B cell (primary cell): ENCODE results near the gene IGFBP3. TPM values are rescaled to one million over a fixed set of nuclear protein-coding genes. Genes with fewer than 3 reads are reported as not detected.

Experiments used
- ATAC-seq: fragments of 200-7000 bp; cut with Tn5 transposase; one replicate; pipeline ENCODE4 v1.10.0; 2021; ENCODE audit warnings: low read depth, mild to moderate bottlenecking, moderate number of reproducible peaks, moderate library complexity
- CTCF ChIA-PET: fragments of 350-600 bp; sonication (Branson Sonifier 250); formaldehyde crosslinking; loops from one replicate; lab custom pipeline; 2021; ENCODE audit warnings: antibody characterized with exemption, inconsistent platforms; lab: Charles Lee
- POLR2A ChIA-PET: fragments of 350-600 bp; sonication (Branson Sonifier 250); formaldehyde crosslinking; loops from one replicate; lab custom pipeline; 2021; ENCODE audit warnings: antibody characterized with exemption; lab: Charles Lee
- DNase-seq: peaks from one replicate; pipeline ENCODE4 v3.0.0; 2013
- H2AFZ ChIP-seq: 2 replicates; pipeline ENCODE4 v1.6.1; 2012; ENCODE audit warnings: mild to moderate bottlenecking, low read depth, low read length; ENCODE audit not compliant: insufficient read depth, poor library complexity, severe bottlenecking
- H3K27ac ChIP-seq, 2 donors: 1 replicate in 1 of 2; 2 replicates in 1 of 2; pipeline ENCODE4 v1.5.1; 2012 to 2013; ENCODE audit warnings: low read length in 2 of 2, mild to moderate bottlenecking in 2 of 2, moderate library complexity in 1 of 2
- H3K27me3 ChIP-seq, 4 experiments: fragments of 200-600 bp in 1 of 4; sonication (generic) in 1 of 4; replicated peaks in 1 of 4; 1 replicate in 2 of 4; 2 replicates in 2 of 4; pipeline versions ENCODE4 v1.6.1 to v1.7.0; 2013 to 2016; ENCODE audit warnings: low read length in 3 of 4, mild to moderate bottlenecking in 2 of 4, mixed read lengths in 1 of 4, moderate library complexity in 1 of 4; ENCODE audit not compliant: insufficient read depth in 4 of 4, control insufficient read depth in 3 of 4; ENCODE audit errors: control extremely low read depth in 1 of 4
- H3K36me3 ChIP-seq, 2 experiments: replicated peaks in 1 of 2; 1 replicate in 1 of 2; 2 replicates in 1 of 2; pipeline versions ENCODE4 v1.6.1 to v1.7.1; 2013; ENCODE audit warnings: low read length in 1 of 2; ENCODE audit not compliant: insufficient read depth in 2 of 2, control insufficient read depth in 1 of 2; ENCODE audit errors: control extremely low read depth in 1 of 2, extremely low read depth in 1 of 2
- H3K4me1 ChIP-seq, 2 donors: fragments of 200-600 bp in 1 of 2; sonication (generic) in 1 of 2; 1 replicate in 1 of 2; 2 replicates in 1 of 2; pipeline versions ENCODE4 v1.5.1 to v1.6.1; 2013 to 2017; ENCODE audit warnings: low read length in 2 of 2; ENCODE audit not compliant: control insufficient read depth in 2 of 2, insufficient read depth in 2 of 2
- H3K4me2 ChIP-seq: replicated peaks from 2 replicates; pipeline ENCODE3; 2012; ENCODE audit warnings: mild to moderate bottlenecking, low read depth, low read length; ENCODE audit not compliant: poor library complexity, severe bottlenecking
- H3K4me3 ChIP-seq, 5 experiments: fragments of 200-600 bp in 1 of 5; sonication (generic) in 1 of 5; 1 replicate in 3 of 5; 2 replicates in 2 of 5; pipeline versions ENCODE4 v1.5.1 to v1.7.0; 2011 to 2016; ENCODE audit warnings: low read length in 4 of 5, mild to moderate bottlenecking in 4 of 5, low read depth in 2 of 5, control low read depth in 1 of 5, moderate library complexity in 1 of 5; ENCODE audit not compliant: insufficient read depth in 1 of 5; ENCODE audit errors: control extremely low read depth in 1 of 5, extremely low read depth in 1 of 5
- H3K79me2 ChIP-seq: fragments of 200-600 bp; sonication (generic); one replicate; pipeline ENCODE4 v1.6.0; 2016; ENCODE audit warnings: low read length; ENCODE audit not compliant: control insufficient read depth, insufficient read depth
- H3K9ac ChIP-seq: fragments of 200-600 bp; sonication (generic); 2 replicates; pipeline ENCODE4 v1.6.1; 2017; ENCODE audit warnings: mild to moderate bottlenecking, low read length, moderate library complexity
- H3K9me3 ChIP-seq, 3 donors: one replicate each; pipeline versions ENCODE4 v1.6.1 to v1.7.1; 2013; ENCODE audit warnings: low read length in 2 of 3; ENCODE audit not compliant: control insufficient read depth in 2 of 3, insufficient read depth in 1 of 3; ENCODE audit errors: control extremely low read depth in 1 of 3
- H4K20me1 ChIP-seq: 2 replicates; pipeline ENCODE4 v1.6.0; 2012; ENCODE audit warnings: mild to moderate bottlenecking, low read length; ENCODE audit not compliant: insufficient read depth, control insufficient read depth, poor library complexity, severe bottlenecking
- H3K27ac Mint-ChIP-seq: one replicate; pipeline ENCODE4 v1.8.0; 2021; ENCODE audit warnings: mixed read lengths
- H3K27me3 Mint-ChIP-seq: one replicate; pipeline ENCODE4 v1.8.0; 2021; ENCODE audit warnings: mixed read lengths
- H3K4me1 Mint-ChIP-seq: one replicate; pipeline ENCODE4 v1.8.0; 2021; ENCODE audit warnings: mixed read lengths
- H3K4me3 Mint-ChIP-seq: one replicate; pipeline ENCODE4 v1.8.0; 2021; ENCODE audit warnings: mixed read lengths
- H3K9me3 Mint-ChIP-seq: one replicate; pipeline ENCODE4 v1.8.0; 2022; ENCODE audit warnings: mixed read lengths; ENCODE audit not compliant: insufficient read depth
- EZH2 ChIP-seq: IDR thresholded peaks from 2 replicates; pipeline ENCODE4 v1.6.1; 2012; ENCODE audit warnings: borderline replicate concordance, low read depth, mild to moderate bottlenecking, moderate library complexity, low read length; ENCODE audit not compliant: insufficient read depth, poor library complexity, severe bottlenecking
- WGBS: methylation state at CpG from one replicate; pipeline ENCODE4 v1.1.5; 2013; ENCODE audit warnings: missing lambda C conversion rate; ENCODE audit not compliant: insufficient coverage; 5-methylcytosine and 5-hydroxymethylcytosine counted together
- intact Hi-C: fragments of 100-400 bp; cut with micrococcal nuclease; formaldehyde crosslinking; loops from one replicate; pipeline ENCODE4 v1.10.0; 2022
- polyA plus RNA-seq: library from polyadenylated mRNA; depleted of rRNA; stranded (reverse); fragments of >200 nt; gene quantifications from 2 replicates; pipeline ENCODE4 v1.2.3, GENCODE V29; 2012
- total RNA-seq, 2 donors: library from RNA; stranded (reverse); fragments of 120-200 nt in 1 of 2; gene quantifications; 1 replicate in 1 of 2; 2 replicates in 1 of 2; pipeline versions ENCODE4 v1.2.3 to v1.2.4, GENCODE V29; 2013 to 2022
- TF ChIP-seq, protein P1 (sequence below): fragments of 200-600 bp; IDR thresholded peaks from one replicate; pipeline ENCODE4 v1.8.0; 2022; ENCODE audit warnings: antibody characterized with exemption, mild to moderate bottlenecking

Gene IGFBP3
- total and polyA plus RNA-seq, 2 donors (not counting 1 experiment from before 2014, with no cell fraction given) = not detected

DNA sequence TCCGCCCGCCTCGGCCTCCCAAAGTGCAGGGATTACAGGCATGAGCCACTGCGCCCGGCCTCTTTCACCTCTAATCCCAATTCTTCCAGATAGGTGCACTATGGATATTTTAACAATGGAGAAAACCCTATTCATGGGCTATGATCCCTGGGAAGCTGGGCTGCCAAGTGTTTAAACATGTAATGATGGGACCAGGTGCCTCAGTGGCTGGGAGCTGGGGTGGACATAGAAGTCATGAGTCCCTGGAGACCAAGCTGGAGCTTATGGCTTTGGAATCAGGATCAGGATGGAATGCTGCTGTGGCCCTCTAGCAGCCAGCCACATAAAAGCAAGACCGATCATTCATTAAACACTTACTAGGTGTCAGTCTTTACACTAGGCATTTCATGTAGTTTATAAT is 41.8 kb upstream of the IGFBP3 start:
- Mint-ChIP-seq H3K27me3 (peaks cover 18% of the 10 kb centered on the region), H3K4me1 (no peaks in the 10 kb centered on the region), H3K9me3 (no peaks in the 10 kb centered on the region), H3K27ac (no peak overlapping the region), H3K4me3 (no peak overlapping the region)
- CTCF ChIA-PET = no interaction called here
- Histone ChIP-seq H3K27ac (no peak overlapping the region), H3K79me2 (no peaks in the 10 kb centered on the region), H2AFZ (no peak overlapping the region), H3K4me1 (no peaks in the 10 kb centered on the region), H3K9me3 (no peaks in the 10 kb centered on the region), H4K20me1 (no peaks in the 10 kb centered on the region), H3K4me2 (no peak overlapping the region), H3K36me3 (no peaks in the 10 kb centered on the region), H3K9ac (no peak overlapping the region), H3K4me3 (no peak overlapping the region), H3K27me3 (no peaks in the 10 kb centered on the region)
- POLR2A ChIA-PET = no interaction called here
- intact Hi-C loops = no loop called here
- no CpG with 5 or more reads among the region's 6 CpGs for WGBS
- DNase-seq = no peak
- ATAC-seq = no peak
- no peak for TF ChIP-seq EZH2
- TF ChIP-seq, protein P1, sequence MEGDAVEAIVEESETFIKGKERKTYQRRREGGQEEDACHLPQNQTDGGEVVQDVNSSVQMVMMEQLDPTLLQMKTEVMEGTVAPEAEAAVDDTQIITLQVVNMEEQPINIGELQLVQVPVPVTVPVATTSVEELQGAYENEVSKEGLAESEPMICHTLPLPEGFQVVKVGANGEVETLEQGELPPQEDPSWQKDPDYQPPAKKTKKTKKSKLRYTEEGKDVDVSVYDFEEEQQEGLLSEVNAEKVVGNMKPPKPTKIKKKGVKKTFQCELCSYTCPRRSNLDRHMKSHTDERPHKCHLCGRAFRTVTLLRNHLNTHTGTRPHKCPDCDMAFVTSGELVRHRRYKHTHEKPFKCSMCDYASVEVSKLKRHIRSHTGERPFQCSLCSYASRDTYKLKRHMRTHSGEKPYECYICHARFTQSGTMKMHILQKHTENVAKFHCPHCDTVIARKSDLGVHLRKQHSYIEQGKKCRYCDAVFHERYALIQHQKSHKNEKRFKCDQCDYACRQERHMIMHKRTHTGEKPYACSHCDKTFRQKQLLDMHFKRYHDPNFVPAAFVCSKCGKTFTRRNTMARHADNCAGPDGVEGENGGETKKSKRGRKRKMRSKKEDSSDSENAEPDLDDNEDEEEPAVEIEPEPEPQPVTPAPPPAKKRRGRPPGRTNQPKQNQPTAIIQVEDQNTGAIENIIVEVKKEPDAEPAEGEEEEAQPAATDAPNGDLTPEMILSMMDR = no peak

DNA sequence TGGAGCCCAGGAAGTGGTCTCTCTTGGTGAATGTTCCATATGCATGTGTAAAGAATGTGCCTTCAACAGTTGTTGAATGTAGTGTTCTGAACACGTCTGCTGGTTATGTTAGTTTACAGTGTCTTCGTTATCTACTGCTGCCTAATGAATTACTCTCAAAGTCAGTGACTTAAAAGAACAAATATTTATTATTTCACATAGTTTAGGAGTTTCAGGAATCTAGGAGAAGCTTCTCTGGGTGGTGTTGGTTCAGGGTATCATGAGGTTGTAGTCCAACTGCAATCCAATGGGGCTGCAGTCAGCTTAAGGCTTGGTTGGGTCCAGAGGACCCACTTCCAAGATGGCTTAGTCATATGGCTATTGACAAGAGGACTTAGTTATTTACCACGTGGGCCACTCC is 36.6 kb upstream of the IGFBP3 start:
- Histone ChIP-seq H3K36me3 (no peaks in the 10 kb centered on the region), H3K4me1 (no peaks in the 10 kb centered on the region), H3K9ac (no peak overlapping the region), H3K27me3 (no peaks in the 10 kb centered on the region), H3K4me2 (no peak overlapping the region), H3K27ac (no peak overlapping the region), H2AFZ (no peak overlapping the region), H3K4me3 (no peak overlapping the region), H3K9me3 (peaks cover 0 to 8% (median 0%) of the 10 kb centered on the region in 3 donors), H3K79me2 (no peaks in the 10 kb centered on the region), H4K20me1 (no peaks in the 10 kb centered on the region)
- Mint-ChIP-seq H3K27ac (no peak overlapping the region), H3K27me3 (peaks cover 6% of the 10 kb centered on the region), H3K9me3 (peaks cover 2% of the 10 kb centered on the region), H3K4me1 (no peaks in the 10 kb centered on the region), H3K4me3 (no peak overlapping the region)
- ATAC-seq (no peak), DNase-seq (no peak)
- WGBS = 43% methylated on average over 1 of the region's 3 CpGs
- intact Hi-C loops = no loop called here
- POLR2A ChIA-PET = no interaction called here
- CTCF ChIA-PET = no interaction called here
- TF ChIP-seq, protein P1 = no peak
- TF ChIP-seq EZH2 = no peak
